Measurements from ENCODE around the gene QPRT.
"Not testable (repeated sequence)": the region's sequence is repeated elsewhere in the genome, so short reads cannot be mapped to it uniquely, and the experiment has no call there.

QPRT gene

DNA sequence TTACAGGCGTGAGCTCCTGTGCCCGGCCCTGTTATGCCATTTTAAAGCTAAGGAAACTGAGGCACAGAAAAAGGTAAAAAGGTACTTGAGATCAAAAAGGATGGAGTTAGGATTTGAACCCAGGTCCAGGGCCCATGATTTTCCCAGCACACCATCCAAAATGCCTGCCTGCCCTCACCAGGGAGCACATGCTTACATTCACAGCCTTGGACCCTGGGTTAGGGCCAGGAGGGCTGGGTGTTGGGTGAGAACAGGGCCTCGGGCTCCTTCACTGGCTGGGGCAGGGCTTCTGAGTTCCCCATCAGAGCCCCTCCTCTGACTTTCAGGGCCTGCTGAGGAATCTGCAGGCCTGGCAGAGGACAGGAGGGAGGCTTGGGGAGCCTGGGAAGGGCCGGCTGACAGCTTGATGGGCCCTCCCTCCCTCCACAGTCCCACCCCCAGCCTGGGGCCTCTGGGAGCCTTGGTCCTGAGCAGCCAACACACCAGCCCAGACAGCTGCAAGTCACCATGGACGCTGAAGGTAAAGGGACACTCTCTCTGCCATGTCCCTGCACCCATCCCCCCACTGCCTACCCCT, at the start of gene QPRT:
Gene QPRT, plus strand, starts transcription at position 490 of the 577 bp plus-strand sequence. Its CDS starts 18 bp downstream, at position 508.
- no peak for DNase-seq (ENCODE audit: low read depth in 2 of 2)

DNA sequence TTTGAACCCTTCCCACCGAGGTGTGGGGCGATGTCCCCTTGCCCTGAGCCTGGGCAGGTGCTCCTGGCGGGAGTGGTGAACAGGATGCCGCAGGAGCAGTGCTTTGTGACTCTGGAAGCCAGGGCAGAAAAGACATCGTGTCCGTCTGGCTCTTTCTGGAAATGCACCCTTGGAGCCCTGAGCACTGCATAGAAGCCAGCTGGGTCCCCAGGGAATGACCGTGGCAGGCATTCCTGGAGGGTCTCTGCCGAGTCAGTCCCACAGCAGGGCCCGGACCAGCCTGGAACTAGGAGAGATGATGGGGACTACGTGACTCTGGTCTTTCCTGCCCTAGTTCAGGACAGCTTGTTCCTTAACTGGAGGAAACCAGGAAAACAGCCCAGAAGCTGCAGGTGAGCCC, 49.7 kb upstream of the QPRT start:
- DNase-seq (ENCODE audit: low read depth in 2 of 2) = not testable (repeated sequence)

GRCh38 chr16:29631658-29632057, 47.3 kb upstream of the QPRT start:
- DNase-seq (ENCODE audit: low read depth in 2 of 2) = not testable (repeated sequence)

- not testable (repeated sequence) for DNase-seq (ENCODE audit: low read depth in 2 of 2)
These were observed 43.1 kb upstream of the QPRT start for GRCh38 chr16:29635902-29636301.

DNA sequence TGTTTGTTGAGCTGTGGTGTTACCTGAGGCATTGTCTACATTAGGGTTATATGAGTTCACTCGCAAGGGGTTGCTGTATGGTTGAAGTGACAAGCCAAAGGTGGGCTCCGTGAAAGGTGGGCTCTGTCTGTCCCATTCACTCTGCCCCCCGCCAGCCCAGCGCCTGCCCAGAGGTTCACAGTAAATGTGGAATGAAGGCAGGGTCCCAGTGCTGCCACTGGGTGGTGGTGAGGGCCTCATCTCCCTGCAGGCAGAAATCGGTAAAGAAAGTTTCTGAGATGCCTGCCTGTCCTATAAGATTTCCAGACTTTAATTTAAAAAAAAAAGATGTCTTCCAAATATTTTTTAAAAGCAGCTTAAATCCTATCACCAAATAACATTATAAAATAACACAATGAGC, 42.6 kb upstream of the QPRT start:
- DNase-seq (ENCODE audit: low read depth in 2 of 2) = not testable (repeated sequence)

- not testable (repeated sequence) for DNase-seq (ENCODE audit: low read depth in 2 of 2)
These were observed 40.2 kb upstream of the QPRT start for GRCh38 chr16:29638751-29639150.

- no peak for DNase-seq (ENCODE audit: low read depth in 2 of 2)
These were observed 37.4 kb upstream of the QPRT start for GRCh38 chr16:29641561-29641960.

DNA sequence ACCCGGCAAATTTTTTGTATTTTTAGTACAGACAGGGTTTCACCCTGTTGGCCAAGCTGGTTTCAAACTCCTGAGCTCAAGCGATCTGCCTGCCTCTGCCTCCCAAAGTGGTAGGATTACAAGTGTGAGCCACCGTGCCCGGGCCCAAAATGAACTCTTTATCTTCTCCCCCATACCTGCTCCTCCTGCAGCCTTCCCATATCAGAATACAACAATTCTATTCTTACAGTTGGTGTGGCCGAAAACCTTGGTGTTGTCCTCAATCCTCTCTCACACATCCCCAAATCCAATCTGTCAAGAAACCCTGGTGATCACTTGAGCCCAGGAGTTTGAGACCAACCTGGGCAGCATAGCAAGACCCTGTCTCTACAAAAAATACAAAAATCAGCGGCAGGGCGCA, 35.4 kb upstream of the QPRT start:
- no peak for DNase-seq (ENCODE audit: low read depth in 2 of 2)

- no peak for DNase-seq (ENCODE audit: low read depth in 2 of 2)
These were observed 34.6 kb upstream of the QPRT start for GRCh38 chr16:29644338-29644857.

- no peak for DNase-seq (ENCODE audit: low read depth in 2 of 2)
These were observed 33.8 kb upstream of the QPRT start for GRCh38 chr16:29644973-29645693.

DNA sequence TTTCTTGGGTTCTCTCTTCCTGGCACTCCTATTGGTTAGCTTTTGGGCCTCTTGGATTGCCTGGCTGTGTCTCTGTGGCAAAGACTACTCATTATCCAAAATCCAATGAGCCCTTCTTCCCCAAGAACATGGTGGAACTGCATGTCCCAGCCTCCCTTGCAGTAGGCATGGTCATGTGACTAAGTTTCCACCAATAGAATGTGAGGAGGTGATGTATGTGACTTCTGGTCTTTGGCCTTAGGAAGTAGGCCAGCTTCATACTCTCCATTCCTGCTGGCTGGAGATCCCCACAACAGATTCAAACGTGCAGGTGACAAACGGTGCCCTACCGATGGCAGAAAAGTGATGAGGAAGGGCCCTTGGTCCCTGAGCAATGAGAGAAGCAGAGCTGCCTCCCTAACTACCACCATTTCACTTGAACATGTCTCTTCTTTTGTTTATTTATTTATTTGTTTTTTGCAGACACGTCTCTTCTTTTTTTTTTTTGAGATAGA, 33.2 kb upstream of the QPRT start:
- no peak for DNase-seq (ENCODE audit: low read depth in 2 of 2)

- DNase-seq (ENCODE audit: low read depth in 2 of 2) = no peak
These were observed 32.0 kb upstream of the QPRT start for GRCh38 chr16:29646947-29647346.

- no peak for DNase-seq (ENCODE audit: low read depth in 2 of 2)
These were observed 29.1 kb upstream of the QPRT start for GRCh38 chr16:29649588-29650494.

DNA sequence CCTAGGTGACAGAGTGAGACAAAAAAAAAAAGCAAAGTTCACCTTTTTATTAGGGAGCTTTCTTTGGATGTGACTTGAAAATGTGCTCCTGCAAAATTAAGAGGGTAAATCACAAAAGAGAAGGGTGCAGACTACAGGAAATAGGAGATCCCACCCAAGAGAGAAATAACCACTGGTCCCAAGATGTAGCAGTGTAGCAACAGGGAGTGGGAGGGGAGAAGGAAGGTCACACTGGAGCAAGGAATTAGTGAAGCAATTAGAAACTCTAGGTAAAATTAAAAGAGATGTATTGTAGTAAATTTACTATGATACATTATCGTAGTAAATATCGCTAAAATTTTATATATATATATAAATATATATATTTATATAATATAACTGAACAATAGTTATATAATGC, 28.2 kb upstream of the QPRT start:
- DNase-seq (ENCODE audit: low read depth in 2 of 2) = no peak

GRCh38 chr16:29651774-29652349, 27.1 kb upstream of the QPRT start:
- no peak for DNase-seq (ENCODE audit: low read depth in 2 of 2)

DNA sequence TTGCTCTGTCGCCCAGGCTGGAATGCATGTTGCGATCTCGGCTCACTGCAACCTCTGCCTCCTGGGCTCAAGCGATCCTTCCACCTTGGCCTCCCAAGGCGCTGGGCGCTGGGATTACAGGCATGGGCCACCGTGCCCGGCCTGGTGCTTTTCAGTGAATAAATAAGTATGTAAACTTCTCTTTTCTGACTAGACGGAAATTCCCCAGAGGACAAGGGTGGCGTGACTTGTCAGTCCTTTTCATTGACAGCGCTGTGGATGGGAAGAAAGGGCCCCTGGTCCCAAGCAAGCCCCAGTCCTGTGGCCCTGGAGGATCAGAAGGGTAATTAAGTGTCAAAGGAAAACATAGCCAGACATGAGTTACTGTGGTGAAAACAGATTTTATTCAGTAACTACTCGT, 25.5 kb upstream of the QPRT start:
- DNase-seq (ENCODE audit: low read depth in 2 of 2) = no peak

DNA sequence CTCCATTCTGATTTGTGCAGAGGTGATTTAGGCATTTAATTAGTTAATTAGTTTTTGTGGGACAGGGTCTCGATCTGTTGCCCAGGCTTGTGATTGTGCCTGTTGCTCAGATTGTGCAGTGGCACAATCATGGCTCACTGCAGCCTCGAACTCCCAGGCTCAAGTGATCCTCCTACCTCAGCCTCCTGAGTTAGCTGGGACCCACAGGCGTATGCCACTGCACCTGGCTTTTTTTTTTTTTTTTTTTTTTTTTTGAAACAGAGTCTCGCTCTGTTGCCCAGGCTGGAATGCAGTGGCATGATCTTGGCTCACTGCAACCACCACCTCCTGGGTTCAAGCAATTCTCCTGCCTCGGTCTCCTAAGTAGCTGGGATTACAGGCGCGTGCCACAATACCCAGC, 25.1 kb upstream of the QPRT start:
- not testable (repeated sequence) for DNase-seq (ENCODE audit: low read depth in 2 of 2)

GRCh38 chr16:29656688-29657523, 22.1 kb upstream of the QPRT start:
- no peak for DNase-seq (ENCODE audit: low read depth in 2 of 2)

DNA sequence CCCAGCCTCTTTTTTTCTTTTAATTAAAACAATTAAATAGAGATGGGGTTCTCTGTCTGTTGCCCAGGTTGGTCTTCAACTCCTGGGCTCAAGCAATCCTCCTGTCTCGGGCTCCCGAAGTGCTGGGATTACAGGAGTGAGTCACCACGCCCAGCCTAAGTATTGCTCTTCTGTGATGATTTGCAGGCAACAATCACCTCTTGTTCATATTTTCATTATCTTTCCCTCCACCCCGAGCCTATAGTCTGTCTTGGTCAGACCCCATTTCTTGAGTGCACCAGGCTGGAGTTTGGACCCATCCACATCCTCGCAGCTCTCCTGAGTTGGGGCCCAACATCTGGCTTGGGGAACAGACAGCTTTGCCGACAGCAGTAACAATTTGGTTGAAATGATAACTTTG, 20.3 kb upstream of the QPRT start:
- DNase-seq (ENCODE audit: low read depth in 2 of 2) = no peak

GRCh38 chr16:29662000-29662728, 16.8 kb upstream of the QPRT start:
- DNase-seq (ENCODE audit: low read depth in 2 of 2) = no peak

All from stimulated activated CD8-positive, alpha-beta memory T cell treated with anti-CD3 and anti-CD28 coated beads, Interleukin-2, amount 100 ng/mL, for 1 hour (primary cell).